GM18508 (cell line): Measurements from ENCODE around the gene JUP.

ENCODE experiments used
- ATAC-seq: cut with Tn5 transposase; IDR thresholded peaks from one replicate; pipeline ENCODE4 v1.9.1; 2021; ENCODE audit warnings: moderate number of reproducible peaks; ENCODE audit not compliant: insufficient read depth, unreplicated experiment

The JUP gene

DNA sequence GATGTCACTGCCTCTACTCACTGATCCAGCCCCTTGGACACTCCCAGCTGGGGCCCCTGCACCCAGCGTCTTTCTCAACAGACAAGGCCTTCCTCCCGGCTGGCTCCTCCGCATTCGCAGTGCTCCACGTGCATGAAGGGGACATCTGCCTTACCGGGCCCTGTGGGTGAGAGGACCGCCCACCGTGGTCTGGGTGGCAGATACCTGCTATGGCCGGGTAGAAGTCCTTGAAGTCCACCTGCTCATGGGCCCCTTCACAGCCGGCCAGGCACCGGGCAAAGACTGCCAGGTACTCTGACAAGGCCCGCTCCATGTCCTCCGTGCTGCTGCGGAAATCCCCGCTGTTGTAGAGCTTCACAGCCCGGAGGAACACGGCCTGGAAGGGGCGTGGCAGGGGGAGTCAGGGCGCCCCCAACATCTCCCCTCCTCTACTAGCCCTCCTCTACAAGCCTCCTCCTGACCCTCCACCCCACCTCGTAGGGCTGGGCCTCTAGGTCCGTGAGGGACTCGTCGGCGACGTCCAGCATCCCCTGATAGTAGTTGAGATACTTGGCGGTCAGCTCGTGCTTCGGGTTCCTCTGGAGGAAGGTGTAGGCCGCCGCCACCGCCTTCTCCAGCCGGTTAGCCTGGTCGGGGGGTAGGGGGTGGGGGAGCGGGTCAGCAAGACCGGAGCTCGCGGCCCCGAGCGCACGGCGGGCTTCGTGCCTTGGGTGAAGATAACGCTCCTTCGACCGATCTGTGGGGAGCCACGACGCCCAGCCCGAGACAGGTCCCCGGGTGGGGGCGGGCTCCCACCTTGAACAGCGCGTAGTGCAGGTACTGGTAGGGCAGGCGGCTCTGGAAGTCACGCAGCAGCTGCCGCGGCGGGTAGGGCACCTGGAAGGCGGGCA is 24.4 kb upstream of the JUP start:
- no peak for ATAC-seq

DNA sequence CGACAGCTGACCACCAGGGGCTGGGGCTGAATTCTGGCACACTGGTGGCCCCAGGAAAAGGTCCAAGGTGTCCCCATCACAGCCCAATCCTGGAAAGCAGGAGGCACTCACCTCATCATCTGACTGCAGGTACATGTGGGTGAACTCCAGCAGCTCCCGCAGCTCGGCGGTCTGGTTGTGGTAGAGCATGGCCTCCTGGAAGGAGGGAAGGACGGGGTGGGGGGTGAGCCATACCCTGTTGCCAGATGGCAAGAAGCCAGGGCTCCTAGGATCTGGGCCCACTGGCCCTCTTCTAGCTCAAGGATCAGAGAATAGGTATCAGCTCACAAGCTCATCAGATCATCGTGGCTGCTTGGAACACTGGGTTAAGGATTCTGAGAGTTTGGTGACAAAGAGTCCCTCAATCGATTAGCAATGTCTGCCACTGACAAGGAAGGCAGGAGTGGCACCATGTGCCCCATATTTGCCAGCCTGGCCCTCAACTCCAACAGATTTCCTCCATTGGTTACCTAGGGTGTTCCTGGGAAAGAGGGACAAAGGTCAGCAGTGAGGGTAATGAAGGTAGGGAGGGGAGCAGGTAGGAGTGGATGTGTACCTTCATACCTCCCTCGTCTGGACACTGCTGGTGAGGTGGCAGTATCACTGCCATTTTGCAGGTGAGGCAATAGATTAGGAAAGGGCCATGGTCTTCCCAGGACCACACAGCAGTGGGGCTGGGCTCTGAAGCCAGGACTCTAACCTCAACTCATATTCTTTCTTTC is 20.4 kb upstream of the JUP start:
- no peak for ATAC-seq

DNA sequence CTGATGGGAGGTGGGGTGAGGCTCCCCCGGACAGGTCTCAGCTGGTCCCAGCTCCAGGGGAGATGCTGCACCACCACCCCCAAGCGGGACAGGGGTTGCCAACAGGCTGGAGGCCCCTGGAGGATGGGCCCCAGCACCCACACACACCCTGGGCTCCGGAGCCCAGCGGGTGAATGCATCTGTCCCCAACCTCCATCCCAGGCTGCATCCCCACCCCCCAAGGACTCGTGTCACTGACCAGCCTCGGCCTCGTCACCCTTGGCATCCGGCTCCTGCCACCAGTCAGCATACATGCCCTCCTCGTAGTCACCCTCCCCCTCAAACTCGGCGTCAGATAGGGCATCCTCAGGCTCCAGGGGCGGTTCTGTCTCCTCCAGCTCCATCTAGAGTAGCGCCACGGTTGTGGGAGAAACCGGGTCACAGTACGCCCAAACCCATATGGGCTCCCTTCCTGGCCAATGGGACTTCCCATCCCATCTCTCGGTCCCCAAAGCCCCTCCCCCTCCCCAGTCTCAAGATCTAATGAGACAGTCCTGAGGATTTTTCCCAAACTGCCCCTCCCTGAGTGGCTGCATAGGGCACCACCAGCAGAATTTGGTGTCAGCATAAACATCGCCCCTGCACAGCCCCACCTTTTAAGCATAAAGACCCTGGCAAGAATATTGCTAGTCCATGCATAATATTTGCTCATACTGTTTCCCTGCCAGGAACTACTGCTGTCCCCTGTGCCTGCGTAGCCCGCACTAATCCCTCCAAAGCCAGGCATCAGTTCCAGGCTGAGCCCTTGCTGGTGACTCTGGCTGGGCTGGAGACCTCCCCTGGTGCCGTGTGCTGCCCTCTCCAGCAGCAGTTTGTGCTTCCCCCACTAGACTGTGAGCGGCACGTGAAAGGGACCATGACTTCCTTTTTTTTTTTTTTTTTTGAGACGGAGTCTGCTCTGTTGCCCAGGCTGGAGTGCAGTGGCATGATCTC is 16.8 kb upstream of the JUP start:
- ATAC-seq, result no peak

DNA sequence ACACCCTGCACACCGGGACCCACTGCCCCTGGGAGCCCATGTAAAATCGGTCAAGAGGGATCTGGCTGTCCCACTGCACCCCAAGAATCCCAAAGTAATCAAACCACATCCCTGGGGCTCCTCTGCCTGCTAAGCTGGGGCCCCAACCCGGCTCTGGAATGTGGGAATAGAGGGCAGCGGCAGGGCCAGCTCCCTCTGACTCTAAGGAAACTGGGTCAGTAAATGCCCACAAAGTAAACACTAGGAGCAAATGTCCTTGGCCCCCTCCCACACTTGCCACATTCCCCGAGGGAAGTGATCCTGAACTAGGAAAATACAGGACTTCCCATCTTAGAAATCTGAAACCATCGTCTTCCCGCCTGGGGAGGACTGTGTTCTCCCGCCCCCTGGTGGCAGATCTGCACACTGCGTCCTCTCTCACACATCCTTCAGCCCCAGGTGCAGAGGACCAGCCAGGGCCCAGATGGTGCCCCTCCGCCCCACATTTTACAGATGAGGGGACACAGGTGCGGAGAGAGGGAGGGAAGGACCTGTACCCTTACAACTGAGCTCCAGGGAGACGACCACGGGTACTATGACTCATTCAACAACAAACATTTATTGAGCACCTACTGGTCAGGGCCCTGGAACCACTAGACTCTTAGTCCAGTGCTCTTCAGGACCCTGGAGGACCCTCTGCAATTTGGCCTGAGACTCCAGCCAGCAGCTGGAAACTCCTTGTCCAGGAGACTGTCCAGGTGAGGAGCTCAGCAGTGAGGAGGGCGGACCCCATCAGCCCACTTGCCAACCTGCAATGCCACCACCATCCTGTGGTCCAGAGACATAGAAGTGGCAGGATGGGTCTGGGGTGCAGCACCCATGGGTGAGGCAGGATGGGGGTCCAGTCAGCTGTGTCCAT is 15.1 kb upstream of the JUP start:
- ATAC-seq, result no peak

DNA sequence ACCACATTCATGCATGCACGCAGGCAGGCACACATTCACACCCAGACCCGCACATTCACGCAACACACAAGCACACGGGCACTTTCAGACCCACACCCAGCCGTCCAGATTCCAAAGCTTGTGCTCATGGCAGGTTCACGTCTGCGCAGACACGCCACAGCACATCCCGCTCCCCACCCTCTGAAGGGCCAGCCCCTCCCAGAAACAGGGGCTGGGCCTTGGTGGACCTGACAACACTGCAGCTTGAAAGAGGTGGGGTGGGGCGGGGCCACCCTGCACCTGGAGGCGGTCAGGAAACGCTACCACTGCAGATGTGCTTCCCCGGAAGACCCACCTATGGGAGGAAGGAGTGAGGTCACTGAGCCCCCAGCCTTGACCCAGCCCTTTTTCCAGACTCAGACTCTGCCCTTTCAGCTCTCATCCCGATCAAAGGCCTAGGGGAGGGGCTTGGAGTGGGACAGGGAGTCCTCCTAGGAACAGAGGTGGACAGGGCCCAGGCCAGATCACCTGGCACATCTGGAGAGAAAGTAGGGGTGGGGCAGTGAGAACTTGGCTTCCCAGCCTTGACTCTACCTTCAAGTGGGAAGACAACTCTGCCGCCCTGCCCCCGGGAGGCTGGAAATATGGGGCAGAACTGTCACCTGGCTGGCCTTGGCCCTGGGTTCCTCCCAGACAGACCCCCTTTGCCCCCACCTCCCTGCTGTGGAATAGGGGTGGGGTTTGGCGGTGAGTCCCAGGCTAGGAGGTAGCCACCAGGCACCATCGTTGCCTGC is 14.3 kb upstream of the JUP start:
- no peak for ATAC-seq

DNA sequence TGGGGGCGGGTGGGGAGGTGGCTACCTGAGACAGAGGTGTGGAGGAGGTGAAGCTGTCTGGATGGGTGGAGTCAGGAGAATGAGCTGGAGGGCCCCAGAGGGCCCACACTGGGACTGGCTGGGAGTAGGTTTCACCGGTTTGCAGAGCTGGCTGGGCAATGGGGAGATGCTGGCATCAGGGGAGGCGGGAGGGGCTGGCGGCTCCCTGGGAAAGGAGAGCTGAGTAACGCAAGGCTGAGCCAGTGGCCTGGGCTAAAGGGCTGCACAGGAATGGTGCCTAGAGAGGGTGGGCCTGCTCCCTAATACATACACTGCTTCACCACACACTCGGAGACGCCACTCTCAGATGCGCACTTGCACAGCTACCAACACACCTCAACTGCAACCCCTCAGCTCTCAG is 12.9 kb upstream of the JUP start:
- ATAC-seq, result no peak

DNA sequence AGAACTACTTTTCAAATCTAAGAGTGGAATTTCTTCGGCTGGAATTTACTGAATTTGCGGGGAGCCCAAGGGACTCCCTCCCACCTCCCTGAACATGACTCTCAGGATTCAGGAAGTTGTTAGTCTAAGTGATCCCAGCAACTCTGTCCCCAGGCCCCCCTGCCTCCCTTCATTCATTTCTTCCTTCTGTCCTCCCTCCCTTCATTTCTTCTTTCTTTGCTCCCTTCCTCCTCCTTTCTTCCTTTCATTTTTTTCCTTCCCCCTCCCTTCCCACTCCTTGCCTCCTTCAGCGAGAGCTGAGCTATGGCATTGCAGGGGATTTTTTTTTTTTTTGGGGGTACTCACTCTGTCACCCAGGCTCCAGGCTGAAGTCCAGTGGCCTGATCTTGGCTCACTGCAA is 10.9 kb upstream of the JUP start:
- no peak for ATAC-seq

DNA sequence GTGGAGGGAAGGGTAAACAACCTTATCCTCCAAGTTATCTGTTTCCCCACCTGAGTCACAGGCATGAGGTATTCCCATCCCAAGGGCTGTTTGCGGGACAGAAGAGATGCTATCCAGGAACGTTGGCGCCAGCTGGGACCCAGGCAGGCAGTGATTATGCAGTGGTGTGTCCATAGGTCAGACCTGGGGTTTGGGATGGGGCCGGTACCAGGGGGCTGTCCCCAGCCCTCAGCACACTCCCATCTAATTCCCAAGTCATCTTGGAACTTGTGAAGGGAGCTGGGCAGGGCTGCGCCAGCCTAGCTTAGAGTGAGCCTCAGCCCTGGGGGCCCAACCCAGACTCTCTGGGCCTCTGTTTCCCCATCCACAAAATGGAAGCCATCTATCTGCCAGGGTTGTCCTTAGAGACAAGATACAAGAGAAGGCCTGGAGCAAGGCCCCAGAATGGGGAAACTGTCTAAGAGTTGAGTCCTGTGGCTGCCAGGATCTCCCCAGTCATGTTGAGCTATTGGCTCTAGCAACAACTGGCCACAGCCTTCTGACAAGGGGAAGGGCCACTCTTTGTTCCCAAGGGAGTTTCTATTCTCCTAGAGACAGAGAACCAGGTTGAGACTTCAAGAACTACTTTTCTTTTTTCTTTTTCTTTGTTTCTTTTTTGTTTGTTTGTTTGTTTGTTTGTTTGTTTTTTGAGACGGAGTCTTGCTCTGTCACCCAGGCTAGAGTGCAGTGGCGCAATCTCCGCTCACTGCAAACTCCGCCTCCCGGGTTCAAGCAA is 9.8 kb upstream of the JUP start:
- no peak for ATAC-seq

DNA sequence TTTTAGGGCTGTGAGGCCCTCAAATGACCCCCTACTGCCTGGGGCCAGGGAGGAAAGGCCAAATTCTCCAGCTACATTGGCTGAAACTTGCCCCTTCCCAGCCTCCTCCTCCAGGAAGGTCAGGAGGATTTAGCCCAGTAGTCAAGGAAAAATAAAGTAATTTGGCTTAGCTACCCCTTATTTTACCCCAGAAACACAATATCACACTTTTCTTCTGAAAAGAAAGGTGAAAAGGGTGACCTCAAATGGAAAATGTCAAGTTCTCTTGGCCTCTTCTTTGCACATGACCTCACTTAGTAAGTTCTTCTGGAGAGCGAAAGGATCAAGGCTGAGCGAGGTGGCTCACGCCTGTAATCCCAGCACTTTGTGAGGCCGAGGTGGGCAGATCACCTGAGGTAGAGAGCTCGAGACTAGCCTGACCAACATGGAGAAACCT is 8.0 kb upstream of the JUP start:
- no peak for ATAC-seq

DNA sequence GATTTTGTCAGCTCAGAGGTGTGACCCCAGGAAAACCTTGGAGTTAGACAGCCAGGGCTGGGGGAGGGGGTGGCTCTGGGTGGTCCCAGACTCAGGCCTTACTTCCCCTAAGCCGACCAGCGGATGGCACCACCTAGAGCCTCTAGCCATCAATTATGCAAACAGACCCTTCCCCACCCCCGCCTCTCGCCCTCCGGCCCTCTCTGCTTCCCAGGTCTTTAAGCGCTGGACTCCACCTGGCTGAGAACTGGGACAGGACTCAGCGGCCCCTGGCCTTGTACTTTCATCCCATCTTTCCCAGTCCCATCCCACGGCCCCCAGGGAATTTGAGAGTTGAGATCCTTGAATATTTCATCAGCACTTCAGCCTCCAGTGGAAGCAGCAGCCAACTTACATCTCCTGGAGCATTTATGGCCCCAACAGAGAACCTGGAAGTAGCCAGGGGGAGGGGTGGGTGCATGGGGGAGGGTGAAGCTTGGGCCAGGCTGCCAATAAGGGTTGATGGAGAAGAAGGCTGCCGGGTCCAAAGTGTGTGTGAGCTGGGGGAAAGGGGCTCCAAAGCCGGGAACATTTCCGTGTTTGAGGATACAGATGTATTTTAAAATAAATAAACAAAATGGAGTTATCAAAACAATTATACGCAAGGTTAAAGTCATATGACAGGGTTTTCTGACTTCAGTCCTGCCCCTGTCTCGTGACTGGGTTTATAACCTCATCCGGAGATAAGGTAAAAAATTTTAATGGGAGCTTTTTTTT is 7.5 kb upstream of the JUP start:
- ATAC-seq, result no peak

DNA sequence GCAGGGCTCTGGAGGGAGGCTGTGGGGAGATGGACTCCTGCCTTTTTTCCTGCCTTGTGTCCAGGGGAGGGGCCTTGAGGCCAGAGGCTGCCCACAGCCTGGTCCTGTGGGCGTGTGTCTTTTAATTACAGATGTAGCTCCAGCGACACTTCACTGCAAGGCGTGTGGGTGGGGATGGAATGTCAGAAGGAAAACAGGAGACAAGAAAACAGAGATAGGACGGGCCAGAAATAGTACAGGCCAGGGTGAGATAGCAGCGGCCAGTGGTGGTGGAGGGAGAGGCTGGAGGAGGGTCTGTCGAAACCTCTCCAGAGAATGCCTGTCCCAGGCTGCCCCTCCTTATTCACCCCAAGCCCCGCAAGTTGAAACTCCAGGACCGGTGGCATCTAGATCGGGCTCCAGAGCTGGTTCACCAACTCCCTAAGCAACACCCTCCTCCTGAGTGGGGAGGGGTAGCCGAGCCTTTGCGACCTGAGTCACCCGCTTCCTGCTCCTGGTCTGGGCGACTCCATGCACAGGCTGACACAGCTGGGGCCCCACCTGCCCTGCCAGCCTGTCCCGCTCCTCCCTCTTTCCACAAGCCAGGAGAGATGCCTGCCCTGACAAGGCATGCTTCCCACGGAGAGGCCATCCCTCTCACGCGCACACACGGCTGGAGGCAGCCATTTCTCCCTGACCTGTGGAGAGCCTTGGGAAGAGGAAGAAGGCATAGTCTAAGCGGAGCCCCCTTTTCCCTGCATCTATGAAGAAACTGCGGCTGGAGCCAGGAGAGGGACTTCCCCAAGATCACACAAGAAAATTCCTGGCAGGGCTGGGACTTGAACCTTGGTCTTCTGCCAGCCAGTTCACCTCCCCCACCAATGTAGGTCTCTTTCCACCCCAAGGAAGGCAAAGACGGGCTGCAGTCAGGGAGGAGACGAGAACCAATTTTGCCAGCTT is 6.6 kb upstream of the JUP start:
- no peak for ATAC-seq

DNA sequence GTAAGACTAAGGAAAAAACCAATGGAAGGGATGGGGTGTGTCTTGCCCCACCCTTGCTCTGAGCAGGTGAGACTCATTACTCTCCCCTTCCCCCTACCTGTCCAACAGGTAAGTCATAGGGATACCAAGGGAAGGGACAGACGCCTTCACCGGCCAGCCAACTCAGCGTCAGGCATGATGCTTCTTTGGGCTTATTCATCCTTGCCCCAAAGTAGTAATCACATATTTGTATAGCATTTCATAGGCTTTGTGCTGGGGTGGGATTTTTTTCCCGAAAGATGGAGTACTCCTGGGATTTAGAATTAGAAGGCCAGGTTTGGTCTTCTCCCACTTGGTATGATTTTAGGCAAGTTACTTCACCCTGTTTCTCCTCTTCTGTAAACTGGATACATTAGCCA is 509 bp upstream of the JUP start:
- ATAC-seq, result no peak

DNA sequence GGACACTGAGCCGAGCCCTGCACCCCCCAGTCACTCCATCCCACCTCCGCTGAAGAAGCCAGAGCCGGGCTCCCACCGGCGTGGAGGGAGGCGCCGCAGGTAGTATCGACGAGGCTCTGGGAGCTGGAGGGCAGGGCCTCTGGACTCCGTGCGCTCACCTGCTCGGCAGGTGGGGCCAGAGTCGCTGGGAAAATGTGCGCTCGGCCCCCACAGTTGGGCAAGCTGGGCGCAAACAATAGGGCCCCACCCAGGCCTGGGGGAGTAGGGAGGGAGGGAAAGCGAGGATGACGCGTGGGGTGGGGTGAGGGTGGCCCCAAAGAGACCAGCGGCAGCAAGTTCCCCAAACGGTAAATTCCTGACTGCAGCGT is 668 bp downstream of the JUP start:
- ATAC-seq, result no peak

DNA sequence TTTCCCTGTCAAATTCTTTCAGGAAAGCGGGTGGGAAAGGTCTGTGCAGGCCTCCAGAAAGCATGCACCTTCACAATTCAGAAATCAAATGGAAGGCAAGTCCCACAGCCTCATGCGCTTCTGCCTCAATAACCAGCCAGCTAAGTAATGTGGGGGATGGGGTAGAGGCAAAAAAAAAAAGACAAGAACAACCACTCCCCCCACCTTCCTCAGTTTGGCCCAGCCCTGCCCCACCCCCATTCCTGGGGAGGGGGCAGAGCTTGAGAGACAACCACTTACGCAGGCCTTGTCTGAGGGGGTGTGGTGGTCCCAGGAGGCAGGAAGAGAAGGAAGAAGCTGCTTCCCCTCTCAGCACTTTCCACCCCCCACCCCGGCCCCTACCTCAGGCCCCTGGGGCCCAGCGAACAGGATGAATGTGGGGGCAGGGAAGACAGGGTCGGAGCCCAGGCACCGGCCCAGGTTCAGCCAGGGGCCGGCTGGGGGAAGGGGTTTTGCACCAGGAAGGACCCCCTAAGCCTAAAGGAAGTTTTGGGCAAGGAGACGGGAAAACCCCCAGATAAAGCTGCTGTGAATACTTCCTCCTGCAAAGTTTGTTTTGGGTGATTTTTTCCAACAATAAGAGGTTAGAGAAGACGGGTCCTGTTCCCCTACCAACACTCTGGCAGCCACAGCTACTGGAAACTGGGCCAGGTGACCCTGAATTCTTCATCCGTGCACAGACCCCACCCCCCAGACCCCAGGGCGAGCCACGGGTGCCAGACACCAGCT is 1.2 kb downstream of the JUP start:
- no peak for ATAC-seq

DNA sequence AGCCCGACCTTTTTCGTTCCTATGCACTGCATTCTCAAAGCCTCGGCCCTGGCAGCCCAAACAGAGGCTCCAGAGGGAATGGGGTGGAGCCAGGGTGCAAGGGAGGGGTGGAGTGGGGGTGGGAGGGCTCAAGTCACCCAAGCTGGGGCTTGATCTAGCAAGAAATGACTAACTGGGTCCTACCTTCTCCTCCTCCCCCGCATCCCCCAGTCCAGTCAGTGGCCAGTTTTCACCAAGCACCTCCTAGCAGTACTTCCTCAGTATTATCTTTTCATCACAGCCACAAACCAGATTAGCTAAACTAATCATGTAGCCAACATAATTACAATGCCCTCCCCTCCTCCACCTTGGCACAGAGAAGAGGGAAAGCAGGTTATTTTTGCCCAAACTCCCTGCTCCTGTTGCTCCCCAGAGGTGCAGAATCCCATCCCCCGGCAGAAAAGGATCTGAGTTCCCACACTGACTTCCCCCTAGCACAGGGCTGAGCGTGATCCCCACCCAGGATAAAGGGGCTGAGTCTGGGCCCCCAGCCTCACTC is 2.2 kb downstream of the JUP start:
- ATAC-seq, result no peak
